ENCODE measurements around the gene CPSF4L.

Gene CPSF4L

GRCh38 chr17:73282629-73283028 lies 20.9 kb upstream of the CPSF4L start:
- H3K36me3 ChIP-seq (ENCODE audit: control insufficient read depth, insufficient read depth, low read length), result no peaks in the 10 kb centered on the region

GRCh38 chr17:73281928-73282327 lies 20.2 kb upstream of the CPSF4L start:
- TF ChIP-seq CTCF (IDR thresholded peaks at IDR 0.05), result no peak
- H3K4me3 ChIP-seq (ENCODE audit: low read depth, low read length), result no peak overlapping the region
- H3K27ac ChIP-seq, result no peak overlapping the region
- H3K4me1 ChIP-seq, result peaks cover 12% of the 10 kb centered on the region
- peaks cover 16% of the 10 kb centered on the region for H3K79me2 ChIP-seq
- H3K4me2 ChIP-seq (ENCODE audit: low read length), result no peak overlapping the region
- no peak overlapping the region for H3K9ac ChIP-seq
- no peaks in the 10 kb centered on the region for H3K27me3 ChIP-seq (ENCODE audit: control insufficient read depth, insufficient read depth, low read length)
- H3K9me3 ChIP-seq (ENCODE audit: control insufficient read depth, low read length), result no peaks in the 10 kb centered on the region
- no peaks in the 10 kb centered on the region for H3K36me3 ChIP-seq (ENCODE audit: control insufficient read depth, insufficient read depth, low read length)
- H2AFZ ChIP-seq, result no peak overlapping the region

More at GRCh38 chr17:73282629-73283028, 20.9 kb upstream of the CPSF4L start:
- Histone ChIP-seq H3K4me3 (ENCODE audit: low read depth, low read length) (no peak overlapping the region), H2AFZ (no peak overlapping the region), H3K79me2 (peaks cover 23% of the 10 kb centered on the region), H3K27ac (no peak overlapping the region), H3K9me3 (ENCODE audit: control insufficient read depth, low read length) (no peaks in the 10 kb centered on the region), H3K27me3 (ENCODE audit: control insufficient read depth, insufficient read depth, low read length) (no peaks in the 10 kb centered on the region), H3K4me1 (peaks cover 12% of the 10 kb centered on the region), H3K9ac (no peak overlapping the region), H3K4me2 (ENCODE audit: low read length) (no peak overlapping the region)
- no peak for TF ChIP-seq CTCF (IDR thresholded peaks at IDR 0.05)

GRCh38 chr17:73280191-73280590 lies 18.5 kb upstream of the CPSF4L start:
- H3K9ac ChIP-seq, result no peak overlapping the region
- no peak overlapping the region for H3K4me3 ChIP-seq (ENCODE audit: low read depth, low read length)
- peaks cover 10% of the 10 kb centered on the region for H3K4me1 ChIP-seq
- H3K27me3 ChIP-seq (ENCODE audit: control insufficient read depth, insufficient read depth, low read length), result no peaks in the 10 kb centered on the region
- no peak for TF ChIP-seq CTCF (IDR thresholded peaks at IDR 0.05)
- H3K36me3 ChIP-seq (ENCODE audit: control insufficient read depth, insufficient read depth, low read length), result no peaks in the 10 kb centered on the region
- H3K4me2 ChIP-seq (ENCODE audit: low read length), result no peak overlapping the region
- no peak overlapping the region for H3K27ac ChIP-seq
- no peaks in the 10 kb centered on the region for H3K9me3 ChIP-seq (ENCODE audit: control insufficient read depth, low read length)
- no peak overlapping the region for H2AFZ ChIP-seq
- peaks cover 4% of the 10 kb centered on the region for H3K79me2 ChIP-seq

- no peak overlapping the region for H2AFZ ChIP-seq
- H3K27ac ChIP-seq, result no peak overlapping the region
- no peak overlapping the region for H3K9ac ChIP-seq
- no peaks in the 10 kb centered on the region for H3K36me3 ChIP-seq (ENCODE audit: control insufficient read depth, insufficient read depth, low read length)
- no peak overlapping the region for H3K4me3 ChIP-seq (ENCODE audit: low read depth, low read length)
- TF ChIP-seq CTCF (IDR thresholded peaks at IDR 0.05), result no peak
- H3K4me1 ChIP-seq, result peaks cover 10% of the 10 kb centered on the region
- peaks cover 4% of the 10 kb centered on the region for H3K79me2 ChIP-seq
- no peaks in the 10 kb centered on the region for H3K9me3 ChIP-seq (ENCODE audit: control insufficient read depth, low read length)
- no peak overlapping the region for H3K4me2 ChIP-seq (ENCODE audit: low read length)
- no peaks in the 10 kb centered on the region for H3K27me3 ChIP-seq (ENCODE audit: control insufficient read depth, insufficient read depth, low read length)
Observed at GRCh38 chr17:73279704-73280103, 18.0 kb upstream of the CPSF4L start.
